Astrocyte (in vitro differentiated cells and primary cell): Measurements from ENCODE around the gene AGRN. TPM values are rescaled to one million over a fixed set of nuclear protein-coding genes. Genes with fewer than 3 reads are reported as not detected.

Experiments
- DNase-seq: peaks from one replicate; pipeline ENCODE4 v3.0.0-alpha.2; 2010; ENCODE audit warnings: low read depth
- FAIRE-seq: peaks from 2 replicates; lab custom pipeline; 2011; peaks lifted over from hg19 to GRCh38; lab: Jason Lieb, UNC
- H2AFZ ChIP-seq: 2 replicates; pipeline ENCODE4 v1.6.0; 2012; ENCODE audit warnings: low read depth, low read length, inconsistent platforms
- H3K27ac ChIP-seq: 2 replicates; pipeline ENCODE4 v1.5.1; 2011; ENCODE audit warnings: low read depth, low read length, inconsistent platforms
- H3K27me3 ChIP-seq: 2 replicates; pipeline ENCODE4 v1.6.0; 2011; ENCODE audit warnings: low read length, inconsistent platforms; ENCODE audit not compliant: insufficient read depth
- H3K36me3 ChIP-seq: 2 replicates; pipeline ENCODE4 v1.5.1; 2011; ENCODE audit warnings: low read length, inconsistent platforms; ENCODE audit not compliant: insufficient read depth
- H3K4me1 ChIP-seq: 2 replicates; pipeline ENCODE4 v1.5.1; 2011; ENCODE audit warnings: low read length, inconsistent platforms; ENCODE audit not compliant: insufficient read depth
- H3K4me2 ChIP-seq: 2 replicates; pipeline ENCODE4 v1.6.0; 2012; ENCODE audit warnings: low read length, inconsistent platforms
- H3K4me3 ChIP-seq: 2 replicates; pipeline ENCODE4 v1.5.1; 2011; ENCODE audit warnings: low read depth, mild to moderate bottlenecking, low read length, inconsistent platforms; ENCODE audit not compliant: insufficient read depth
- H3K79me2 ChIP-seq: 2 replicates; pipeline ENCODE4 v1.6.0; 2012; ENCODE audit warnings: mild to moderate bottlenecking, low read length, inconsistent platforms; ENCODE audit not compliant: insufficient read depth
- H3K9ac ChIP-seq: 2 replicates; pipeline ENCODE4 v1.6.0; 2012; ENCODE audit warnings: mild to moderate bottlenecking, low read length, inconsistent platforms
- H3K9me3 ChIP-seq: 2 replicates; pipeline ENCODE4 v1.5.1; 2012; ENCODE audit warnings: low read depth, mild to moderate bottlenecking, low read length, inconsistent platforms; ENCODE audit not compliant: insufficient read depth
- H4K20me1 ChIP-seq: 2 replicates; pipeline ENCODE4 v1.6.0; 2012; ENCODE audit warnings: low read length, inconsistent platforms; ENCODE audit not compliant: insufficient read depth
- H3K27ac Mint-ChIP-seq: one replicate; pipeline ENCODE4 v1.8.0; 2021; ENCODE audit warnings: mild to moderate bottlenecking, mixed read lengths; ENCODE audit not compliant: unreplicated experiment
- H3K27me3 Mint-ChIP-seq: one replicate; pipeline ENCODE4 v1.8.0; 2021; ENCODE audit warnings: low read depth, mixed read lengths; ENCODE audit not compliant: unreplicated experiment
- H3K36me3 Mint-ChIP-seq: one replicate; pipeline ENCODE4 v1.8.0; 2021; ENCODE audit warnings: low read depth, mixed read lengths; ENCODE audit not compliant: unreplicated experiment
- H3K4me1 Mint-ChIP-seq: one replicate; pipeline ENCODE4 v1.8.0; 2021; ENCODE audit warnings: low read depth, mixed read lengths; ENCODE audit not compliant: unreplicated experiment
- H3K4me3 Mint-ChIP-seq: one replicate; pipeline ENCODE4 v1.8.0; 2021; ENCODE audit warnings: mild to moderate bottlenecking, moderate library complexity, mixed read lengths; ENCODE audit not compliant: unreplicated experiment
- H3K9me3 Mint-ChIP-seq: one replicate; pipeline ENCODE4 v1.8.0; 2021; ENCODE audit warnings: mild to moderate bottlenecking, mixed read lengths; ENCODE audit not compliant: unreplicated experiment
- EZH2 ChIP-seq: IDR thresholded peaks from 2 replicates; pipeline ENCODE4 v1.6.1; 2012; ENCODE audit warnings: mild to moderate bottlenecking, low read length, inconsistent platforms; ENCODE audit not compliant: insufficient read depth
- total RNA-seq: library from RNA; stranded (reverse); gene quantifications from 2 replicates; pipeline ENCODE4 v1.2.1, GENCODE V29; 2021
- TF ChIP-seq, protein P1 (sequence below): IDR thresholded peaks from 2 replicates; pipeline ENCODE4 v1.5.1; 2011; ENCODE audit warnings: low read depth, mild to moderate bottlenecking, inconsistent platforms, low read length, moderate library complexity; ENCODE audit not compliant: insufficient read depth

AGRN gene
- total RNA-seq, 1 donor from 2014 or later = 589 TPM

DNA sequence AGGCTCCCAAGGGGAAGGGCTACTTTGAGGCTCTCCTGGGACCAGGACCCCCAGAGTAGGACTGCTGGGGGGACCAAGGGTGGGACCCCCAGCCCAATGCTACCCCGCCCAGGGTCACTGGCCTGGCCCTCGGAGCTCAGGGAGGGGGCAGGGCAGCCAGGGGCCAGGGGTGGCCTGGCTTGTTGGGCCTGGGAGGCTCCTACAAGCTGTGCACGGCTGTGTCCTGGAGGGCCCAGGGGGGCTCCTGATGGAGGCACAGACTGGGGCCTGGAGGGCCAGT, 22.3 kb upstream of the AGRN start:
- H3K27ac Mint-ChIP-seq = peak overlapping the region; percentile 69
- FAIRE-seq = no peak
- no peak for DNase-seq
- peaks cover 7% of the 10 kb centered on the region for H3K36me3 Mint-ChIP-seq
- no peak overlapping the region for H3K27ac ChIP-seq
- H3K9ac ChIP-seq = peak overlapping the region; percentile 97
- H3K4me3 Mint-ChIP-seq = peak overlapping the region; percentile 50
- H3K36me3 ChIP-seq = no peaks in the 10 kb centered on the region
- H3K79me2 ChIP-seq = no peaks in the 10 kb centered on the region
- peaks cover 16% of the 10 kb centered on the region for H4K20me1 ChIP-seq
- H3K4me3 ChIP-seq = no peak overlapping the region
- no peaks in the 10 kb centered on the region for H3K27me3 ChIP-seq
- peaks cover under 1% of the 10 kb centered on the region for H3K27me3 Mint-ChIP-seq
- TF ChIP-seq, protein P1, sequence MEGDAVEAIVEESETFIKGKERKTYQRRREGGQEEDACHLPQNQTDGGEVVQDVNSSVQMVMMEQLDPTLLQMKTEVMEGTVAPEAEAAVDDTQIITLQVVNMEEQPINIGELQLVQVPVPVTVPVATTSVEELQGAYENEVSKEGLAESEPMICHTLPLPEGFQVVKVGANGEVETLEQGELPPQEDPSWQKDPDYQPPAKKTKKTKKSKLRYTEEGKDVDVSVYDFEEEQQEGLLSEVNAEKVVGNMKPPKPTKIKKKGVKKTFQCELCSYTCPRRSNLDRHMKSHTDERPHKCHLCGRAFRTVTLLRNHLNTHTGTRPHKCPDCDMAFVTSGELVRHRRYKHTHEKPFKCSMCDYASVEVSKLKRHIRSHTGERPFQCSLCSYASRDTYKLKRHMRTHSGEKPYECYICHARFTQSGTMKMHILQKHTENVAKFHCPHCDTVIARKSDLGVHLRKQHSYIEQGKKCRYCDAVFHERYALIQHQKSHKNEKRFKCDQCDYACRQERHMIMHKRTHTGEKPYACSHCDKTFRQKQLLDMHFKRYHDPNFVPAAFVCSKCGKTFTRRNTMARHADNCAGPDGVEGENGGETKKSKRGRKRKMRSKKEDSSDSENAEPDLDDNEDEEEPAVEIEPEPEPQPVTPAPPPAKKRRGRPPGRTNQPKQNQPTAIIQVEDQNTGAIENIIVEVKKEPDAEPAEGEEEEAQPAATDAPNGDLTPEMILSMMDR = no peak
- no peak for TF ChIP-seq EZH2
- H3K9me3 ChIP-seq = peaks cover 2% of the 10 kb centered on the region
- peaks cover 14% of the 10 kb centered on the region for H3K4me1 ChIP-seq
- H3K4me1 Mint-ChIP-seq = peaks cover 9% of the 10 kb centered on the region
- H3K4me2 ChIP-seq = peak overlapping the region; percentile 95
- peaks cover 1% of the 10 kb centered on the region for H3K9me3 Mint-ChIP-seq
- no peak overlapping the region for H2AFZ ChIP-seq

DNA sequence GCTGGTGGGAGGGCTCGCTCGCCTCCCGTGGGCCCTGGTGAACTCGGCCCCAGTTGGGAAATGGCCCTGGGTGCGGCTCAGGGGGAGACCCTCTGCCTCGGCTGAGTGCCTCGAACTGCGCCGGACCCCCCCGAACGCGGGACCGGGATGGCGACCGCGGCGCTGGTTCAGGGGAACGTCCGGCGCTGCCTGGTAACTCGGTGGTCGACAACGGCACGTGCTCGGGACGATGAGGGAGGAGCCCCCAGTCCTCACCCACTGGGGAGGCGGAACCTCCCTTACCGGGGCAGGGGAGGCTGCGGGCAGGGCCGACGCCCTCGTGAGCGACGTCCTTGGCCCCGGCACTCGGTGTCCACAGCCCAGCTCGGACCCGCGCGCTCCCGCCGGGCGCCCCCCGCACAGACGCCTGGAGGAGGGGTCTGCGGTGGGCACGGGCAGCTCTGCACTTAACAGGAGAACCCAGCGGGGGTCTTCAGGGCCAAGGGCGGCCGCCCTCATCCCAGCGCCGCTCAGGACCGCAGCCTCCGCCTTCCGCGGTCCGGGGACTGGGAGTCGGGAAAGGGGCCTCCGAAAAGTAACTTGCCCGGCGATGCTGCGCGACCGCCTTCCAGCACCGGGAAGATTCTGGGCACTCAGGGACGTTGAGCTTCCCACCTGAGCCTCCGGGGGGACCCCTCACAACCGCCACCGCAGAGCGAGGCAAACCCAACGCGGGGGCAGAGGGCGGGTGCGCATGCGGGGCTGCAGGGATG, 21.8 kb upstream of the AGRN start:
- no peaks in the 10 kb centered on the region for H3K9me3 Mint-ChIP-seq
- H4K20me1 ChIP-seq = peaks cover 21% of the 10 kb centered on the region
- H2AFZ ChIP-seq = no peak overlapping the region
- no peaks in the 10 kb centered on the region for H3K36me3 ChIP-seq
- H3K27ac ChIP-seq = no peak overlapping the region
- no peak for FAIRE-seq
- H3K27me3 Mint-ChIP-seq = no peaks in the 10 kb centered on the region
- no peaks in the 10 kb centered on the region for H3K79me2 ChIP-seq
- H3K4me1 Mint-ChIP-seq = peaks cover 9% of the 10 kb centered on the region
- H3K4me1 ChIP-seq = peaks cover 14% of the 10 kb centered on the region
- TF ChIP-seq, protein P1 = no peak
- peak; percentile 34 for TF ChIP-seq EZH2
- no peak overlapping the region for H3K27ac Mint-ChIP-seq
- H3K4me3 Mint-ChIP-seq = peak overlapping the region; percentile 77
- H3K9ac ChIP-seq = peak overlapping the region; percentile 97
- peak overlapping the region; percentile 59 for H3K4me3 ChIP-seq
- DNase-seq = no peak
- H3K27me3 ChIP-seq = no peaks in the 10 kb centered on the region
- H3K9me3 ChIP-seq = no peaks in the 10 kb centered on the region
- H3K36me3 Mint-ChIP-seq = peaks cover 7% of the 10 kb centered on the region
- H3K4me2 ChIP-seq = peak overlapping the region; percentile 95

DNA sequence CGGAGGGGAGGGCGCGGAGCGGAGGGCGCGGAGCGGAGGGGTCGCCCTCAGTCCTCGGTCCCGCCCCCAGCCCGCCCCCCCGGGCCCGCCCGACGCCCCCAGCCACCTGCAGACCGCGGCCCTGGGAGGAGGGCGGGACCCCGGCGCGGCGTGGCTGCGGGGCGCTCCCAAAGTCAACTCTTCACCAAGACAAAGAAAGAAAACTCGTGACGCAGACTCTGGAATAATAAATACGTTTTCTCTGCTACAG, 21.2 kb upstream of the AGRN start:
- no peak overlapping the region for H3K27ac Mint-ChIP-seq
- H3K79me2 ChIP-seq = no peaks in the 10 kb centered on the region
- peak overlapping the region; percentile 95 for H3K4me2 ChIP-seq
- no peaks in the 10 kb centered on the region for H3K27me3 ChIP-seq
- H3K4me3 Mint-ChIP-seq = peak overlapping the region; percentile 70
- H3K9me3 Mint-ChIP-seq = no peaks in the 10 kb centered on the region
- no peaks in the 10 kb centered on the region for H3K9me3 ChIP-seq
- TF ChIP-seq, protein P1 = no peak
- TF ChIP-seq EZH2 = no peak
- H4K20me1 ChIP-seq = peaks cover 25% of the 10 kb centered on the region
- peak overlapping the region; percentile 59 for H3K4me3 ChIP-seq
- no peak overlapping the region for H2AFZ ChIP-seq
- H3K36me3 ChIP-seq = no peaks in the 10 kb centered on the region
- no peak for DNase-seq
- H3K4me1 Mint-ChIP-seq = peaks cover 9% of the 10 kb centered on the region
- peaks cover 14% of the 10 kb centered on the region for H3K4me1 ChIP-seq
- peaks cover 8% of the 10 kb centered on the region for H3K36me3 Mint-ChIP-seq
- no peaks in the 10 kb centered on the region for H3K27me3 Mint-ChIP-seq
- H3K27ac ChIP-seq = no peak overlapping the region
- H3K9ac ChIP-seq = peak overlapping the region; percentile 97
- FAIRE-seq = no peak
